ENCODE data around the gene PLA2G4B. TPM values are rescaled to one million over a fixed set of nuclear protein-coding genes. Genes with fewer than 3 reads are reported as not detected.
"Not testable (repeated sequence)": the region's sequence is repeated elsewhere in the genome, so short reads cannot be mapped to it uniquely, and the experiment has no call there.

The PLA2G4B gene
- total RNA-seq, 1 donor from 2014 or later = 3.4 TPM

DNA sequence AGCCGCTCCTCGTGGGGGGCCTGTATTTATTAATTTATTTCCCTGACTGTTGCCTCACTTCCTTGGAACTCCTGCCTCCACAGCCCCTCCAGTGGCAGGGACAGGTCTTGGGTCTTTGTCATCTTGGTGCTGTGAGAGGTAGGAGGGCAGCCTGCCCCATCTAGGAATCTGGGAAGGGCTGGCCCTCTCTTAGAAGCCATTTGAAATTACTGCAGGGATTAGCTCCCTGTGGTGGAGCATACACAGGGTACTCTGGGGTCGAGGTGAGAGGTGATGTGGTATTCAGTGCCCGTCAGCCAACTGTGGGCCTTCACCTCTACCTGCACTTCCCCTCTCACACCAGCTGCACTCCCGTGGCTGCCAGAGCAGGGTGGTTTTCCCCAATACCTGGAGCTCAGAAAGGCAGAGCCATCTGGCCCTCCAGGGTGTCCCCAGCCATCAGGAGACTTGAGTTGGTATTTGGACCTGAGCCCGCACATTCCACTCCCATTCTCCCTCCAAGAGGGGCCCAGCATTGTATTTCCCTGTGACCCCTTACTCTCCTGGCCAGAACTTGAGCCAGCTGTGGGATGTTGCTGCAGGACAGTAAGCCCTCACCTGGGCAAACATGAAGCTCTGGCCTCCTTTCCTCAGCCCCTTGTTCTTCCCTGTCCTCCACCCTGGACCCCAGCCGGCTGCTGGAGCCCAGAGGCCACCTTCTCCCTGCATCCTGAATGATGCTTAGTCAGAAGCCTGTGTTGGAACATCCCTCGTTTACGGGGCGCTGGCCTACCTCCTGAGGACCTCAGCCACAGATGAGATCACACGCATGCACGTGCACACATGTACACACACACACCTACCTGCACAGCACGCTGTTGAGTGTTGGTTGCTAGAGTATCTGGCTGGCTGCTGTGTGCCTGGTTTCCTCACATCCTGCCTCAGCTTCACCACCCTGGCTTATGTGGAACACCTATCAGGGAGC lies 12.8 kb upstream of the PLA2G4B start:
- H3K4me3 ChIP-seq (ENCODE audit: low read depth, low read length) = no peak overlapping the region
- H3K27me3 ChIP-seq (ENCODE audit: control insufficient read depth, insufficient read depth, low read length) = no peaks in the 10 kb centered on the region
- DNase-seq (ENCODE audit: low read depth) = no peak
- TF ChIP-seq, protein P1, sequence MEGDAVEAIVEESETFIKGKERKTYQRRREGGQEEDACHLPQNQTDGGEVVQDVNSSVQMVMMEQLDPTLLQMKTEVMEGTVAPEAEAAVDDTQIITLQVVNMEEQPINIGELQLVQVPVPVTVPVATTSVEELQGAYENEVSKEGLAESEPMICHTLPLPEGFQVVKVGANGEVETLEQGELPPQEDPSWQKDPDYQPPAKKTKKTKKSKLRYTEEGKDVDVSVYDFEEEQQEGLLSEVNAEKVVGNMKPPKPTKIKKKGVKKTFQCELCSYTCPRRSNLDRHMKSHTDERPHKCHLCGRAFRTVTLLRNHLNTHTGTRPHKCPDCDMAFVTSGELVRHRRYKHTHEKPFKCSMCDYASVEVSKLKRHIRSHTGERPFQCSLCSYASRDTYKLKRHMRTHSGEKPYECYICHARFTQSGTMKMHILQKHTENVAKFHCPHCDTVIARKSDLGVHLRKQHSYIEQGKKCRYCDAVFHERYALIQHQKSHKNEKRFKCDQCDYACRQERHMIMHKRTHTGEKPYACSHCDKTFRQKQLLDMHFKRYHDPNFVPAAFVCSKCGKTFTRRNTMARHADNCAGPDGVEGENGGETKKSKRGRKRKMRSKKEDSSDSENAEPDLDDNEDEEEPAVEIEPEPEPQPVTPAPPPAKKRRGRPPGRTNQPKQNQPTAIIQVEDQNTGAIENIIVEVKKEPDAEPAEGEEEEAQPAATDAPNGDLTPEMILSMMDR (IDR thresholded peaks at IDR 0.05; ENCODE audit: insufficient read depth, low read length, poor library complexity, severe bottlenecking) = no peak
- peaks cover 4% of the 10 kb centered on the region for H3K36me3 ChIP-seq (ENCODE audit: control insufficient read depth, insufficient read depth, low read length)

DNA sequence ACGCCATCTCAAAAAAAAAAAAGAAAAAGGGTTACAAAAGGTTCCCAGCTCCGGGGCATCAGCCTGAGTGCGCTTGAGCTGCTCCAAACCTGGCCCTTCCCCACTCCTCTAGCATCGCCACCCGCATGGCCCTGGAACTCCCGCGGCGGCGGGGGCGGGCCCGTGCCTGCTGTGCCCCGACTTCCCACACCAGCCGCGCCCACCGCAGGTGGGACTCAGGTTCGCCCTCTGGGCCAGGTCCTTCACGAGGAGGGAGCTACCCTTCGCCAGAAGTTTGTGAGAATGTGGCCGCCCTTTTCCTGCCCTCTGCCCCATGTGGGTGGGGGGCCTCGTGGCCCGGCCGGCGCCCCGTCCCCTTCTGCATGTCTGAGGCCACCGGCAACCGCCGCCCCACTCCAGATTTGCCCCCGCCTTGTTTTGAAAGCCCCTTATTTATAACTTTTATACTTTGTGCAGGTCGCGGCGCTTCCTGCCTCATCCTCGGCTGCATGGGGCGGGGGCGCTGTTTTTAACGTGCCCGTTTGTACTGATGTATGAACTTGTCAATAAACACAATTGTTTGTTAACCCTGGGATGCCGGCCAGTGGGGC lies 11.3 kb upstream of the PLA2G4B start:
- TF ChIP-seq, protein P1 (IDR thresholded peaks at IDR 0.05; ENCODE audit: insufficient read depth, low read length, poor library complexity, severe bottlenecking) = peak; percentile 2
- no peak for DNase-seq (ENCODE audit: low read depth)
- Histone ChIP-seq H3K27me3 (ENCODE audit: control insufficient read depth, insufficient read depth, low read length) (no peaks in the 10 kb centered on the region), H3K36me3 (ENCODE audit: control insufficient read depth, insufficient read depth, low read length) (peaks cover 2% of the 10 kb centered on the region), H3K4me3 (ENCODE audit: low read depth, low read length) (peak overlapping the region; percentile 43)

DNA sequence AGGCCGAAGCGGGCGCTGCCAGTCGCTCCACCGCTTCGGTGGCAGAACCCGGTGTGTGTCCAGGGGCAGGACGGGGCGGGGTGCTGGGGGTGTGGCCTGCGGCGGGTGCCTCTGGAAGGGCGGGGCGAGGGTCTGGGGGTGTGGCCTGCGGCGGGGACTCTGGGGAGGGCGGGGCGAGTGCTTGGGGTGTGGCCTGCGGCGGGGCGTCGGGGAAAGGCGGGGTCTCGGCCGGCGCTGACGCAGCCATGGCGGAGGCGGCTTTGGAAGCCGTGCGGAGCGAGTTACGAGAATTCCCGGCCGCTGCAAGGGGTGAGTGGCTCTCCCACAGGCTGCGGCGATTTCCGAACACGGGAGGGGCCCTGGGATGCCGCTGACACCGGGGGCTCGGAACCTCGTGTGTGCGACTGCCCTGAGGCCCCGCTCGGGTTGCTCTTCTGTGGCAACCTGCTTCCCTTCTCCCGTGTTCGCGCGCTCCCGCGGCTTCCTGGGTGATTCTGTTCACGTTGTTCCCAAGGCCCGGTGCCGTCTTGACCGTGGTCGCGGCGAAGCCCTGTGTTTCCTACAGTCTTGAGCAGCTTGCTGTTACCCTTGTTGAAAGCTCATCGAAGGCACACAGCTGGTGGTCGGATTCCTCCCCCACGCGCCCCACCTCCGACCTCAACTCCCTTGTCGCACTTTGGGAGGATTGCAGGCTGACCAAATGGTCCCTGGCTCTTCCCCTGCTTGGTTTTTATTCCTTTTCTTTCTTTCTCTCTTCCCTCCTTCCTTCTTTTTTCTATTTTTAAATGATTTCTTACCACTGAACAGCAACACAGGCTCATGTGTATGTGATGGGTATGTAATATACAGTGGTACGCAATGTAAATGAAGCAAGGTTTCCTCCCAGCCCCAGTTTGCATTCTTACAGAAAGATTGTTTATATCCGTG lies 10.5 kb upstream of the PLA2G4B start, which contains the start of gene JMJD7:
JMJD7 (plus strand) TSS at position 213 of the 927 bp plus-strand sequence; CDS start at position 246, 33 bp downstream.
- DNase-seq (ENCODE audit: low read depth) = peak; percentile 29
- TF ChIP-seq, protein P1 (IDR thresholded peaks at IDR 0.05; ENCODE audit: insufficient read depth, low read length, poor library complexity, severe bottlenecking) = no peak
- Histone ChIP-seq H3K4me3 (ENCODE audit: low read depth, low read length) (peak within 1 kb of the TSS; percentile 65), H3K27me3 (ENCODE audit: control insufficient read depth, insufficient read depth, low read length) (no peaks in the 10 kb centered on the region), H3K36me3 (ENCODE audit: control insufficient read depth, insufficient read depth, low read length) (peaks cover 2% of the 10 kb centered on the region)

DNA sequence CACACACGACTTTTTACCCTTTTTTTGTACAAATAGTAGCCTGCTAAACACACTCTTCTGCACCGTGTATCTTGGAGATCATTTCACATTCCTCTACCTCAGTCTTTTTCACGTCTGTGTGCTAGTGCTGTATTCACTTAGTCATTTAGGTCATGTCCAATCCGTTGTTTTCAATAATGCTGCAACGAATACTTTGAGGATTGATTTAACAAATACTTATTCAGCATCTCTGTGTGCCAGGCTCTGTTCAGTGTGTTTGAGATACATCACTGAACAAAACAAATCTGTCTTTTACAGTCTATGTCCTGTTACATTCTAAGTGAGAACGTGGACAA lies 9.9 kb upstream of the PLA2G4B start:
- Histone ChIP-seq H3K27me3 (ENCODE audit: control insufficient read depth, insufficient read depth, low read length) (no peaks in the 10 kb centered on the region), H3K4me3 (ENCODE audit: low read depth, low read length) (peak overlapping the region; percentile 65), H3K36me3 (ENCODE audit: control insufficient read depth, insufficient read depth, low read length) (no peaks in the 10 kb centered on the region)
- TF ChIP-seq, protein P1 (IDR thresholded peaks at IDR 0.05; ENCODE audit: insufficient read depth, low read length, poor library complexity, severe bottlenecking) = no peak
- DNase-seq (ENCODE audit: low read depth) = no peak

DNA sequence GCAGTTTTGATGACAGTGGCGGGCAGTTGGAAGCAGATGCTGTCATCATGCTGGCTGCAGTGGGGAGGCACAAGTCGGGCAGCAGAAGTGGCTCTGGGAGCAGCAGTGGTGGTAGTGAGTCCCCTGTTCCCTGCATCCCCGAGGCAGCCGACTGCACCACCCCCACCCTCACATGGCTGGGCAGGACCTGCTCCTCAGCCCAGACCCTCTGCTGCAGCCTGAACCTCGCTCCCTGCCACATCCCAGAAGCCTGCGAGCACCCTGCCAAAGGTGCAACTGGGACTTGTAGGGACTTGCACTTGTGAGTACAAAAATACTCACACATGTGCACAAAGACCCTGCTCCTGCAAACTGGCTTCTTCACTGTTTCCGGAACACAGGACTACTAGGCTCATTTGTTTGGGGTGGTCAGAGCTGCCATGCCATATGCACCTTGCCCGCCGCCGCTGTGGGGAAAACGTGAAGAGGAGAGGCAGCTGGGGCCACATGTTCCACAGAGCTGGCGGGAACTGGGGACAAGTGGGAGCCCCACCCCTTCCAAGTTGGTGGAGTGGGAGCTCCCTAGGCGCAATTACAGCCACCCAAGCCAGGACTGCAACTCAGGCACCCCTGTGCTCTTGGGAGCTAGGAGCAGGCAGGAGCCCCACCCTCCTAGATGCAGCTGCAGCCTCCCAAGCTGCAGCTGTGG lies 8.5 kb upstream of the PLA2G4B start:
- H3K4me3 ChIP-seq (ENCODE audit: low read depth, low read length) = no peak overlapping the region
- no peak for DNase-seq (ENCODE audit: low read depth)
- H3K36me3 ChIP-seq (ENCODE audit: control insufficient read depth, insufficient read depth, low read length) = no peaks in the 10 kb centered on the region
- TF ChIP-seq, protein P1 (IDR thresholded peaks at IDR 0.05; ENCODE audit: insufficient read depth, low read length, poor library complexity, severe bottlenecking) = no peak
- no peaks in the 10 kb centered on the region for H3K27me3 ChIP-seq (ENCODE audit: control insufficient read depth, insufficient read depth, low read length)

DNA sequence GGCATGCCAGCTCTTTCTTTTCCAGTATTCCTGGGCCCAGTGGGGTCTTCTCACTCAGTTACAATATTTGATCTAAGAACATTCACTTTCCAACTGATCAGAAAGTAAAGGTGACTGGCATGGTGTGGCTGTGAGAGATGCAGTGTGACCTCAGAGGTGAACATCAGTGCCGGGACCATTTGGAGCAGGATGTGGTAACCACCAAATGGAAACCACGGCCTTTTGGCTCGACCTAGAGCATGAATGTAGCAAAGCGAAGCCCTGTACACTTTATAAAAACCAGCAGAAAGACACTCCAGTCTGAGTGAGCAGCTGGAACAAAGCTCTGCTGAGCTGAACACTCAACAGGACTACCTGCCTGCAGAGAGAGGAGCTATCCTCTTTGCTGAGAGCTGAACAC lies 7.4 kb upstream of the PLA2G4B start:
- not testable (repeated sequence) for H3K36me3 ChIP-seq (ENCODE audit: control insufficient read depth, insufficient read depth, low read length); H3K27me3 ChIP-seq (ENCODE audit: control insufficient read depth, insufficient read depth, low read length); DNase-seq (ENCODE audit: low read depth); H3K4me3 ChIP-seq (ENCODE audit: low read depth, low read length)
